ENCODE results near the gene ASB3.
"Not testable (repeated sequence)": the region's sequence is repeated elsewhere in the genome, so short reads cannot be mapped to it uniquely, and the experiment has no call there.

Gene ASB3

DNA sequence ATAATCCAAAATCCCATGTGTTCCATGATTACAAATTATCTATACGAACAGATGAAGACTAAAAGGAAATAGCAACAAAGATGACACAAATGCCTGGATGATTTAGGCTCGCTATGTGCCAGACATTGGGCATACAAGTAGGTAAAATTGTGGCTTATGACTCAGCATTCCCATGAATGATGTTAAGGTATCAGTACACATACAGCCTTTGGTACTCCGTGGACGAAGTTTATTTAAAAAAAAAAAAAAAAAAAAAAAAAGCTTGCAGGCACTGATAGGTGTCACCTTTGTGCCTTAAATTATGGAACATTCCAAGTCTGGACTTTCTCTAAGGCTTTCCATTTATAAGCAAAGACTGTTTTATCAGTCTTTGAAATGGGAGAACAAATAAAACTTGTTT, 16.5 kb downstream of the ASB3 start:
- DNase-seq (ENCODE audit: low read depth): no peak
- TF ChIP-seq, protein P1, sequence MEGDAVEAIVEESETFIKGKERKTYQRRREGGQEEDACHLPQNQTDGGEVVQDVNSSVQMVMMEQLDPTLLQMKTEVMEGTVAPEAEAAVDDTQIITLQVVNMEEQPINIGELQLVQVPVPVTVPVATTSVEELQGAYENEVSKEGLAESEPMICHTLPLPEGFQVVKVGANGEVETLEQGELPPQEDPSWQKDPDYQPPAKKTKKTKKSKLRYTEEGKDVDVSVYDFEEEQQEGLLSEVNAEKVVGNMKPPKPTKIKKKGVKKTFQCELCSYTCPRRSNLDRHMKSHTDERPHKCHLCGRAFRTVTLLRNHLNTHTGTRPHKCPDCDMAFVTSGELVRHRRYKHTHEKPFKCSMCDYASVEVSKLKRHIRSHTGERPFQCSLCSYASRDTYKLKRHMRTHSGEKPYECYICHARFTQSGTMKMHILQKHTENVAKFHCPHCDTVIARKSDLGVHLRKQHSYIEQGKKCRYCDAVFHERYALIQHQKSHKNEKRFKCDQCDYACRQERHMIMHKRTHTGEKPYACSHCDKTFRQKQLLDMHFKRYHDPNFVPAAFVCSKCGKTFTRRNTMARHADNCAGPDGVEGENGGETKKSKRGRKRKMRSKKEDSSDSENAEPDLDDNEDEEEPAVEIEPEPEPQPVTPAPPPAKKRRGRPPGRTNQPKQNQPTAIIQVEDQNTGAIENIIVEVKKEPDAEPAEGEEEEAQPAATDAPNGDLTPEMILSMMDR (IDR thresholded peaks at IDR 0.05; ENCODE audit: low read depth, low read length, missing control alignments): no peak
- no peak overlapping the region for H3K4me3 ChIP-seq (ENCODE audit: low read depth, low read length)

DNA sequence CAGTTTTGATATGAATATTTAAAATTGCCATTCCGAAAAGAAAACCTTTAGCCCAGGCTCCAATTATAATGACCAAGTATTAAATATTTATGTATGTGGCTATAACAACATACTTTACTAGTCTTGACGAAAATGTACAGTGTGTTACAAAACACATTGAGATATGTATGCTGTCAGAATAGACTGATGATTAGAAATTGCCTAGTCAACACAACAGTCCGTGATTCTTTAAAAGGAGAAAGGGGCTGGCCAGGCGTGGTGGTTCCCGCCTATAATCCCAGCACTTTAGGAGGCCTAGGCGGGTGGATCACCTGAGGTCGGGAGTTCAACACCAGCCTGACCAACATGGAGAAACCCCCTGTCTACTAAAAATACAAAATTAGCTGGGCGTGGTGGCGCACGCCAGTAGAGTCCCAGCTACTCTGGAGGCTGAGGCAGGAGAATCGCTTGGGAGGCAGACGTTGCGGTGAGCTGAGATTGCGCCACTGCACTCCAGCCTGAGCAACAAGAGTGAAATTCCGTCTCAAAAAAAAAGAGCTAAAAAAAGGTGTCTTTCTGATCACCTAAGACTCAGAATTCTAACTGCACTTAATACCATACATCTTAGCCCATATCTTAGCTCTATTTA, 17.3 kb downstream of the ASB3 start:
- H3K4me3 ChIP-seq (ENCODE audit: low read depth, low read length): peak overlapping the region; percentile 87; the same call in 1 of the 2 replicates
- no peak for DNase-seq (ENCODE audit: low read depth)
- TF ChIP-seq, protein P1 (IDR thresholded peaks at IDR 0.05; ENCODE audit: low read depth, low read length, missing control alignments): no peak

DNA sequence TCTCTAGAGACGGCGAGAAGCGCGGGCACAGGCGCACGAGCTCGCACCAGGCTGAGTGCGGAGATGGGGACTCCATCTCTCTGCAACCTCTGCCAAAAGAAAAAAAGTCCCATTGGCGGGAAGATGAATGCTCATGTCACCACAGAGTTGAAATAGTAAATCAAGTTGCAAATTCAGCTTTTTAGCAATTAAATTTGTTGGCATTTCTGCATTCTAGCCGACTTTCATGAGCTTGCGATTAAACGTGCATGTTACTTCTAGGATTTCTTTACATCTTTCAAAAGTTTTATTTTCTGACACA, 18.6 kb downstream of the ASB3 start:
- TF ChIP-seq, protein P1 (IDR thresholded peaks at IDR 0.05; ENCODE audit: low read depth, low read length, missing control alignments): no peak
- peak overlapping the region; percentile 87 for H3K4me3 ChIP-seq (ENCODE audit: low read depth, low read length)
- DNase-seq (ENCODE audit: low read depth): no peak

DNA sequence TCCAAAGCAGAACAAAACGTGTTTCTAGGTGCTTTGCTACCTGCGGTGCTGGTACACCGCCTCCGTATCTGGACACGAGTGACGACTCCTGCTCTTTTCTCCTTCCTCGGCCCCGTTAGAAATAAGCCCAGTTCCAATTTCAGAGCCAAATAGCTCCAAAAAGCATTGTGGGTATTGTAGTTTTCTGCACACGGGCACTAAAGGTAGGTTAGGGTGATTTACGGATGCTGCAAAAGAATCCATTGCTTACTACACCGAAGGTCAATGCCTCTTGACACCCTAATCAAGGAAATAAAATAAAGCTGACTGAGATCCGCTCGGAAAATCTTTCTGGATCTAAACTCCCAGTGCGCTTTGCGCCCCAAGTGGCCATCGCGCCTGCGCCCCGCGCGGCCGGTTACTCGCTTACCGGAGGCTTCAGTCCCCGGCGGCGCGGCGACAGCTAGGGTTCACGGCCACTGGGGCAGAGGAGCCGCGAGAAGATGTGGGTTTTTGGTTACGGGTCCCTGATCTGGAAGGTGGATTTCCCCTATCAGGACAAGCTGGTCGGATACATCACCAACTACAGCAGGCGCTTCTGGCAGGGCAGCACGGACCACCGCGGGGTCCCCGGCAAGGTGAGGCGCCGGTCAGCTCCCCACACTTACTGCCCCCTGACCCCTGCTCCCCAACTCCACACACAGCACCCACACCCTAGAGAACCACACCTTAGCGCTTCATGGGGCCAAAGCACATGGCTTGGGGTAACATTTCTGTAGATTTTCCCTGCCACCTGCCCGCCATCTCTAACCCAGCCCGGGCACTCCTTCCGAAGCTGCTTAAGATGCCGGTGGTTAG, 19.1 kb downstream of the ASB3 start, which contains the start of gene CHAC2:
Gene CHAC2, plus strand, starts transcription at position 400 of the 837 bp plus-strand sequence. Its CDS starts 83 bp downstream, at position 483.
- peak within 1 kb of the TSS; percentile 87 for H3K4me3 ChIP-seq (ENCODE audit: low read depth, low read length)
- peak; percentile 66 for DNase-seq (ENCODE audit: low read depth)
- TF ChIP-seq, protein P1 (IDR thresholded peaks at IDR 0.05; ENCODE audit: low read depth, low read length, missing control alignments): peak; percentile 28

DNA sequence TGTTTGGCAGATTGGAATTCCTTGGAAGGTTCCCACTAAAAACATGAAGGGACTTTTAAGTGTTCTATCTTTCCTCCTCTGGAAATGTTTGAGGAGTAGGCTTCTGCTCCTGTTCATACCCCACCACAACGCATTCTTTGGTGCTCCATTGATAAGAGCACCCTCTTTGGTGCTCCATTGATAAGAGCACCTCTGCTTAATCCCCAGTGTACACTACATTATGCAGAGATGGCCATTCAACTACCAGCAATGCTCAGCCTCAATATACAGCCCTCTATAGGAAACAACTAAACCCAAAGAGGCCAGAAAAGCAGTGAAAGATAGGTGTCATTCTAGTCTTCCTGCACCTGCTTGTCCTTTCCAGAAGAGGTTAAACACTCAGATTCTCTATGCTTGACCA, 21.0 kb downstream of the ASB3 start:
- TF ChIP-seq, protein P1 (IDR thresholded peaks at IDR 0.05; ENCODE audit: low read depth, low read length, missing control alignments): no peak
- H3K4me3 ChIP-seq (ENCODE audit: low read depth, low read length): no peak overlapping the region
- DNase-seq (ENCODE audit: low read depth): no peak

DNA sequence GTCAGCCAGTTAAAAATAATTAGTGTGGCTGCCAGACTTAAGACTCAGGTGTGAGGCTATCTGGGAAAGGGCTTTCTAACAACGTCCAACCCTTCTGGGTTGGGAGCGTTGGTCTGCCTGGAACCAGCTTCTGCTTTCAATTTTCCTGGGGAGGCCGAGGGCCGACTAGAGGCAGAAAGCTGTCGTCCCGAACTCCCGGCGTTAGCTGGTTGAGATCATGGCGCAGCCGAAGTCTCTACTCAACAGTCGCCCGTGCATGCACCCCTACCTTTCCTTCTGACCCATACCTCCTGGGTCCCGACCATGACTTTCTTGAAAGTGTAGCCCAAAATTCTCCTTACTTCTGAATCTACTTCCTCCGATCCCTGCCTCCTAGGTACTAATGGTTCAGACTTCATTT, 29.5 kb downstream of the ASB3 start:
- DNase-seq (ENCODE audit: low read depth); H3K4me3 ChIP-seq (ENCODE audit: low read depth, low read length): not testable (repeated sequence)

DNA sequence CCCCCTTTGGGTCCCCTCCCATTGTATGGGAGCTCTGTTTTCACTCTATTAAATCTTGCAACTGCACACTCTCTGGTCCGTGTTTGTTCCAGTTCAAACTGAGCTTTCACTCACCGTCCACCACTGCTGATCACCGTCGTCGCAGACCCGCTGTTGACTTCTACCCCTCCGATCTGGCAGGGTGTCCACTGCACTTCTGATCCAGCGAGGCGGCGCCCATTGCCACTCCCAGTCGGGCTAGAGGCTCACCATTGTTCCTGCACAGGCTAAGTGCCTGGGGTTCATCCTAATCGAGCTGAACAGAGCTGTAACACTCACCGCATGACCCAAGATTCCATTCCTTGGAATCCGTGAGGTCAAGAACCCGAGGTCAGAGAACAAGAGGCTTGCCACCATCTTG, 30.1 kb downstream of the ASB3 start:
- TF ChIP-seq, protein P1 (IDR thresholded peaks at IDR 0.05; ENCODE audit: low read depth, low read length, missing control alignments): no peak

More for the DNA sequence above, 30.1 kb downstream of the ASB3 start:
- DNase-seq (ENCODE audit: low read depth): no peak
- H3K4me3 ChIP-seq (ENCODE audit: low read depth, low read length): no peak overlapping the region

Measured in GM12864 (cell line).